Ishikawa (cell line): ENCODE data around the gene SYNPO.
A peak's percentile ranks its signal among the peaks of the same experiment; 100 is the strongest.

Experiments used
- EP300 ChIP-seq: IDR thresholded peaks from 2 replicates; pipeline ENCODE4 v1.6.1; 2012; ENCODE audit warnings: borderline replicate concordance
- FOXM1 ChIP-seq: IDR thresholded peaks from 2 replicates; pipeline ENCODE4 v1.6.1; 2012; ENCODE audit warnings: low read depth, borderline replicate concordance
- RAD21 ChIP-seq: IDR thresholded peaks from 2 replicates; pipeline ENCODE4 v1.6.1; 2012; ENCODE audit warnings: low read depth
- TAF1 ChIP-seq: IDR thresholded peaks from 2 replicates; pipeline ENCODE4 v1.6.1; 2012; ENCODE audit warnings: low read depth, mild to moderate bottlenecking
- YY1 ChIP-seq: IDR thresholded peaks from 2 replicates; pipeline ENCODE4 v1.6.1; 2012; ENCODE audit warnings: low read depth

DNA sequence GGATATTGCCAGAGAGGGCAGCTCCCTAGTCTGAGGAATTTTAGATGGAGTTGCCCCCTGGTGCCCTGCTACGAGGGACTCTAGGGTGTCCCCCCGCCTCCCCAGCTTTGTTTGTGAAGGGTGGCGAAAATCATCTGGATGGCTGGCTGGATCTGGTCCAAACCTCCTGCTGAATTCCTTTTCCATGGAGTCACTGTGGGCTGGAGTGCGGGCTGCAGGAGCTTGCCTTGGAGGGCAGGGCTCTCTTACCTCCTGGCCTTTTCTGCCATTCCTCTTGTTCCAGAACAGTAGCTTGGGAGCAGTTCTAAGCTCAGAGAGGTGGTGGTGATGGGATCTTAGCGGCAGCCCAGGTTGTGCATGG is 2.1 kb downstream of the SYNPO start:
- peak; percentile 87 for TF ChIP-seq EP300
- peak; percentile 66; the same call in 1 of the 2 replicates for TF ChIP-seq YY1
- TF ChIP-seq FOXM1, result peak; percentile 76
- peak; percentile 28 for TF ChIP-seq RAD21
- peak; percentile 26; the same call in 1 of the 2 replicates for TF ChIP-seq TAF1
